Measurements from ENCODE around the gene TBK1.

Gene TBK1

DNA sequence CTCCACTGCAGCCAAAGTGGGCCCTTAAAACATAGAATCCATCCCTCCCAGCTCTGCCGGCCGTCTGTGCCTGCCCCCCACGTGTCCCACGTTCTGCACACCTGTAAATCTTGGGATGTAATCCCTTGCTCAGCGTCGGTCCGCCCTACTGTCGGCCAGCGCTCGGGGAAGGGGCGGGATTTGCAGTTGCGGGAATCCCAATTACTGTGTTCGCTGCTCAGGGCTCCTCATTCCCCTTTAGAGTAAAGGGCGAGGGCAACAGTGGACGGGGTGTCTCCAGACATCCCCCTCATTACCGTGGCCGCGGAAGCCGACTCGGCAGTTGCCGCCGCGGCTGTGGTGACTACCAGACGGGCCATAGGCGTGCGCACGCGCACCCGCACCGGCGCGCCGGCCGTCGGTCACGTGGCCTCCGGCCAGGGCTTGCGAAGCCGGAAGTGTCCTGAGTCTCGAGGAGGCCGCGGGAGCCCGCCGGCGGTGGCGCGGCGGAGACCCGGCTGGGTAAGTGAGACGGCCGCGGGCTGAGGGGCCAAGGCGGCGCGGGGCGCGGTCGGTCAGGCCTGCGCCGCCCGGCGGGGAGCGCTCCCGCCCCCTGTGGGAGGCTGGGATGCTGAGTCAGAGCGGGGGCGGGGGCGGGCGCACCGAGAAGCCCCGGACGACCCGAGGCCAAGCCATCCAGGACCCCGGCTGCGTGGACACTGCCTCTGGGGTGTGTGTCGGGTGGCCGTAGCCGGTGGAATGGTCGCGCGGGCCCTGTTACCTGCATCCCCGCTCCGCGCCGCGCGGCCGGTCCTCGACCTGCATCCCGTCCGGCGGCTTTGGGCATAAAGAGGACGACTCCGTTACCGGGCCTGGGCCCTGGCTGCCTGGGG, at the start of gene TBK1:
TSS of gene TBK1 (plus strand) at position 434 of the 872 bp plus-strand sequence. CDS start 3,751 bp downstream, outside the sequence.
- peak; percentile 88 for DNase-seq

- DNase-seq = no peak
Observed at GRCh38 chr12:64402181-64402580, 49.7 kb upstream of the TBK1 start.

DNA sequence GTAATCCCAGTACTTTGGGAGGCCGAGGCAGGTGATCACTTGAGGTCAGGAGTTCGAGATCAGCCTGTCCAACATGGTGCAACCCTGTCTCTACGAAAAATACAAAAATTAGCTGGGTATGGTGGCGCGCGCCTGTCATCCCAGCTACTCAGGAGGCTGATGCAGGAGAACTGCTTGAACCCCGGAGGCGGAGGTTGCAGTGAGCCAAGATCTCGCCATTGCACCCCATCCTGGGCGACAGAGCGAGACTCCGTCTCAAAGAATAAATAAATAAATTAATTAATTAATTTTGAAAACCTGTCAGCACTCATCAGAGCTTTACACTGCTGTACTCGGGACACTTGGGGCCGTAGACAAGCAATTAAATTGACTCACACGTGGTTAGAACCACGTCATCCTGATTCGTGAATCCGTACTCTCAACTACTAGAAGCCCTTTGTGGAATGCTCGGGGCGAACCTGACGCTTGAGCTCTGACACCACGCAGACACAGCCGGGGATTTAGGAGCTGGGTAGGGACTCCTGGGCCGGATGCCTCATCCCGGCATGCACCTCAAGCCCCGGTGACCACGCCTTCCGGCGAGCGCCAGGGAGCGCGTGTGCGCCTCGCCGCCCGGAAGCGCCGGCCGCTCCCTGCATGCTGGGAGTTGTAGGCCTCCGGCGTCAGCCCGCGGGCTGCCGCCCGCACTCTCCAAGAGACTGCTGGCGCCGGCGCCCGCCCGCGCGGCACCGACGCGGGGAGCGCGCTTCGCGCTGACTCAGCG, 48.0 kb upstream of the TBK1 start, which contains the start of gene XPOT:
TSS of gene XPOT (plus strand) at position 686 of the 763 bp plus-strand sequence. CDS start 5,644 bp downstream, outside the sequence.
- DNase-seq = peak; percentile 98

DNA sequence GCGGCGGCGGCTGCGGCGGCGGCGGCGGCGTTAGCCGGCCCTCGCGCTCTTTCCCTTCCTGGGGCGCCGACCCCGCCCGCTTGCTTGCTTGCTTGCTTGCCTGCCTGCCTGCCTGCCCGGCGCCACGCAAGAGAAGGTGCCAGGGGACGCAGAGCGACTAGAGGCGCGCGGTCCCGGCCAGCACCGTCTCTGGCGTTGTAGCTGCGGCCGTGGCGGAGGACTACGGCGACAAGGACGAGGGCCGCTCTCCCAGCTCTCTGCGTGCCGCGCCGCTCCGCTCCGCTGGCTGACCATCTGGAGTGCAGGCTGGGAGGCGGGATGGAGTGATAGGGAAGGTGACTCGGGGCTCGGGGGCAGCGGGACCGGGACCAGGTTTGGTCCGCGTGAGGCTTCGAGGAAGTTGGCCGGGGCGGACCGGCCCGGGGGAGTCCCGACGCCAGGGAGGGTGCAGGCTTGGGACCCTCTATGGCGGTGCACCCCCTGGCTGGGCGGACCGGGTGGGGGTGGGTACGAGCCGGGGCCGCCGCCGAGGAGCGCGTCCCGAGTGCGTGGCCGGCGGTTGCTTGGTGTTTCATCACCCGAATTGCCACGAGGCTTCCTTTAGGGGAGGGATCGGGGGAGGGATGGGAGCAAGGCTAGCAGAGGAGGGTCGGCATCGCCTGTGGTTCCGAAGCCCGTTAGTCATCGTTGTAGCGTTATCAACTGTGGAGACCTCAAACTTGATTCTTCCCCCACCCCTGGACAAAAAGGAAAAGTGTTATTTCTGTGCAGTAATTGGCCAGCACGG, 47.3 kb upstream of the TBK1 start:
- DNase-seq = peak; percentile 84

DNA sequence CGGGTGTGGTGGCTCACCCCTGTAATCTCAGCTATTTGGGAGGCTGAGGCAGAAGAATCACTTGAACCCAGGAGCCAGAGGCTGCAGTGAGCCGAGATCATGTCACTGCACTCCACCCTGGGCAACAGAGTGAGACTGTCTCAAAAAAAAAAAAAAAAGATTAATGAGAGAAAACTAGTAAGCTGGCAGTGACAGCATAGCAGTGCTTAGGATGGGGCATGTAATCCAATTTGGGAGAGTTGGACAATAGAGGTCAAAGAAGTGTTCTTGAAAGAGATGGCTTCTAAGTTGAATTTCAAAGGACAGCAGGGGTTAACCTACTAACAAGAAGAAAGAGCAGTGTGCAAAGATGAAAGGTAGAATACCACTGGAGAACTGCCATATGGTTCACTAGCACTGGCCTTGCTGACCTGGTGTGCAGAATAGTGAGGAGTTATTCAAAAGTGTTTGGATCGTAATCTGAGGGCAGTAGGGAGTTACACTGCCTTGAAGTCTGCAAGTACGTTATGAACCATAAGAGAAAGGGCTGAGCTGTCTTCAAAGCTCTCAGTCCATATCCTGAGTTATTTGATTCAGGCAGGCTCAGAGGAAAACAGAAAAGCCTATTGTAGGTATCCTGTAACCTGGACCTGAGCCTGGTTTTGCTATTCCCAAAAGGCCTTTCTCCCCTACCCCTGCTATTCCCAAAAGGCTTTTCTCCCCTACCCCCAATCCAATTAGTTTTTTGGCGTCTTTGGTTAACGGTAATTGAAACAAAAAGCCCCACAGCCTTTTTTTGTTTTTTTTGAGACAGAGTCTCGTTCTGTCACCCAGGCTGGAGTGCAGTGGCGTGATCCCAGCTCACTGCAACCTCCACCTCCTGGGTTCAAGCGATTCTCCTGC, 44.3 kb upstream of the TBK1 start:
- DNase-seq = no peak

- no peak for DNase-seq
Observed at GRCh38 chr12:64411427-64411826, 40.5 kb upstream of the TBK1 start.

- DNase-seq = no peak
Observed at GRCh38 chr12:64412459-64412858, 39.5 kb upstream of the TBK1 start.

- no peak for DNase-seq
Observed at GRCh38 chr12:64413884-64414283, 38.0 kb upstream of the TBK1 start.

DNA sequence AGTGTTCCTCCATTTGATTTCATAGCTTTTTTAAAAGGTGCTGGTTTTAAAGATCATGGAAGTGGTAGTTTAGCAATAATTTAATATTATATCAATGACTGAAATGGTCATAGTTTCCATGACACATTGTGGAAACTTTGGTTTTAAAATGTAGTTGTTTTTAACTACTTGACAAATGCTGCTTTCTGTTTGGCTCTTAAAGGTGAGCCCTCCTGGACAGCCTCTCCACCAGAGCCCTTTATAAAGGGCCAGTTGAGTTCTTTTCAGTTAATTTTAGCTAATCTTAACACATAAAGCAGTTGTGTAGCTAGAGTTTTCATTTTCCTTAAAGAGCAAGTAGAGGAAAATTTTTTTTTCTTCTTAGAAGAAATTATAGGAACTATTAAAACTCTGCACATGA, 33.7 kb upstream of the TBK1 start:
- DNase-seq = no peak

- DNase-seq = no peak
Observed at GRCh38 chr12:64419696-64420095, 32.2 kb upstream of the TBK1 start.

GRCh38 chr12:64427988-64428387, 23.9 kb upstream of the TBK1 start:
- no peak for DNase-seq

DNA sequence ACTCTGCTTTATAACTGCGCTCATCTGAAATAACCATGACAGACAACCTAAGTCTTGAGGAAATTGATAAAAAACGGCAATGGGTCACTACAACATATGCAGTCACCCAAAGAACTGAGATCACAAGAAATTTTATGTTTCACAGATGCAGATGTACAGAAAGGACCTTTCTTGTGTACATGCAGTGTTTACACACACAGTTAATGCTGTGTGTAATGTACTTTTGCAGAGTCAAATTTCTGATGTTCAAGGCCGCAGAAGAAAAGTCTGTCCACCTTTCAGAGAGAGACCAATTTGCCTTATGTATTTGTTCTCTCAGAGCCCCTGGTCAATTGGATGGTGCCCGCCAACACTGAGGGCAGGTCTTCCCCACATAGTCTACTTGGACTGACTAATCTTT, 23.0 kb upstream of the TBK1 start:
- no peak for DNase-seq

DNA sequence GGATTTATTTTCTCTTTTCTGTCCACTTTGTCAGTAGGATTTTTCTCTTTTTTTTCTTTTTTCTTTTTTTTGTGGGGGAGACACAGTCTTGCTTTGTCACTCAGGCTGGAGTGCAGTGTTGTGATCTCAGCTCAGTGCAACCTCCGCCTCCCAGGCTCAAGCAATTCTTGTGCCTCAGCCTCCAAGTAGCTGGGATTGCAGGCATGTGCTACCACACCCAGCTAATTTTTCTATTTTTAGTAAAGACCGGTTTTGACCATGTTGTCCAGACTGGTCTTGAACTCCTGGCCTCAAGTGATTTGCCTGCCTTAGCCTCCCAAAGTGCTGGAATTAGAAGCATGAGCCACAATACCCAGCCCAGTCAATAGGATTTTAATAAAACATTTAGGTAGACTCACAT, 21.0 kb upstream of the TBK1 start:
- no peak for DNase-seq

GRCh38 chr12:64431791-64432190, 20.1 kb upstream of the TBK1 start:
- no peak for DNase-seq

- DNase-seq = no peak
Observed at GRCh38 chr12:64433915-64434314, 18.0 kb upstream of the TBK1 start.

GRCh38 chr12:64440100-64440499, 11.8 kb upstream of the TBK1 start:
- DNase-seq = no peak

GRCh38 chr12:64445490-64445889, 6.4 kb upstream of the TBK1 start:
- no peak for DNase-seq

DNA sequence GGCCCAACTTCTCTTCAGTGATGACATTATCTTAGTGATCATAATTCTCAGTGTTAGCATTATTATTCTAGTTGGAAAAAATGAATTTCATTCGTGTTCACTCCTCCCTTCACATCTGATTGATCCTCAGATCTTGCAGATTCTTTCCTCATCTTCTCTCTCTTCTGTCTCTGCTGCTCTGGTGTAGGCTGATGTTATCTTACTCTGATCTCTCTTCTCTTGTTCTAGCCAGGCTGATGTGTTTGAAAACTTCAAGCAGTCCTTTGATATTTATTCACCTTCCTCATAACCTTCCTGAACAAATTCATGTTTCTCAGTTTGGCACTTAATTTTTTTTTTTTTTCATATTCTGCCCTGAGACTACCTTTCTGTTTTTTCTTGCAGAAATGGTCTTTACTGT, 5.6 kb upstream of the TBK1 start:
- DNase-seq = no peak

DNA sequence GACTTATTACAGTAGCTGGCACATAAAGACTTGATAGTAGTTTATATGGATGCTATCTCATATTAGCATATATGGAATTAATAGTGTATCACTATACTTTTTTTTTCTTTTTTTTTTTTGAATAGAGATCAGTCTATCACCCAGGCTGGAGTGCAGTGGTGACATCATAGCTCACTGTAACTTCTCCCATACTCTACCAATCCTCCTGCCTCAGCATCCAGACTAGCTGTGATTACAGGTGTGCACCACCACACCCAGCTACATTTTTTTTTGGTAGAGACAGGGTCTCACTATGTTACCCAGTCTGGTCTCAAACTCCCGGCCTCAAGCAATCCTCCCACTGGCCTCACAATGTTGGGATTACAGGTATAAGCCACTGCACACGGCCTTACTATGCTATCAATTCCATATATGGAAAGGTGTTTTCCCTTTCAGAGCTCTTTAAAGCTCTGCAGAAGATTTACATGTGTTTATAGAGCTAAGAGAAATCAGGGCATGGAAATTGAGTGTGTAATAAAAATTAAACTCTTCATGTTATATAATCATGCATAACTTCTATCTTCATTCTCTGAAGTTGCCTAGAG, 1.8 kb upstream of the TBK1 start:
- no peak for DNase-seq

- peak; percentile 12 for DNase-seq
Observed at GRCh38 chr12:64450711-64451486, 1.0 kb upstream of the TBK1 start.
